Uterus (tissue), 4 donors: ENCODE measurements around the gene CENPW. TPM values are rescaled to one million over a fixed set of nuclear protein-coding genes. Genes with fewer than 3 reads are reported as not detected.

Source experiments
- DNase-seq, 2 donors: peaks; one replicate each; pipeline ENCODE4 v3.0.0-alpha.2; 2019 to 2020
- H3K27ac ChIP-seq, 2 donors: fragments of 200-600 bp; sonication (generic); 1 replicate in 1 of 2; 2 replicates in 1 of 2; pipeline ENCODE4 v1.5.1; 2016 to 2018
- H3K27me3 ChIP-seq, 2 donors: fragments of 200-600 bp; sonication (generic); one replicate each; pipeline ENCODE4 v1.5.1; 2018 to 2019; ENCODE audit warnings: control low read depth in 1 of 2
- H3K36me3 ChIP-seq, 2 donors: fragments of 200-600 bp; sonication (generic); one replicate each; pipeline ENCODE4 v1.5.1; 2019; ENCODE audit warnings: control low read depth in 1 of 2
- H3K4me1 ChIP-seq, 2 donors: fragments of 200-600 bp; sonication (generic); one replicate each; pipeline ENCODE4 v1.5.1; 2018 to 2019; ENCODE audit warnings: control low read depth in 1 of 2
- H3K4me3 ChIP-seq, 2 donors: fragments of 200-600 bp; sonication (generic); 1 replicate in 1 of 2; 2 replicates in 1 of 2; pipeline ENCODE4 v1.5.1; 2018 to 2019; ENCODE audit warnings: mild to moderate bottlenecking in 1 of 2
- H3K9me3 ChIP-seq, 2 donors: fragments of 200-600 bp; sonication (generic); one replicate each; pipeline ENCODE4 v1.5.1; 2019; ENCODE audit warnings: control low read depth in 1 of 2
- POLR2A ChIP-seq, 2 donors: fragments of 450-650 bp; IDR thresholded peaks; one replicate each; pipeline ENCODE4 v1.6.1; 2016; ENCODE audit warnings: antibody characterized with exemption in 2 of 2, mild to moderate bottlenecking in 1 of 2, moderate library complexity in 1 of 2
- intact Hi-C: fragments of 100-400 bp; cut with DNase I; formaldehyde crosslinking; loops from one replicate; pipeline ENCODE4 v1.15.1; 2023; ENCODE audit warnings: low total_unique reads
- total RNA-seq, 4 donors: library from RNA; depleted of rRNA in 3 of 4; stranded (reverse); fragments of >200 nt in 3 of 4; gene quantifications; one replicate each; pipeline versions ENCODE4 v1.1.0 to v1.2.4, GENCODE V29; 2014 to 2023
- TF ChIP-seq, protein P1 (sequence below), 4 experiments: fragments of 200-600 bp in 2 of 4; fragments of 450-650 bp in 2 of 4; sonication (generic) in 2 of 4; IDR thresholded peaks; one replicate each; pipeline ENCODE4 v1.5.1; 2016 to 2019; ENCODE audit warnings: antibody characterized with exemption in 4 of 4, mild to moderate bottlenecking in 2 of 4, moderate library complexity in 1 of 4
- donor health status: DM: yes; HTN: yes; CAD: no.

CENPW gene
- total RNA-seq, 4 donors from 2014 or later: 12.2 to 13.4 TPM; not detected in 2

- H3K9me3 ChIP-seq: peaks cover 0 to 29% of the 10 kb centered on the region in 2 donors
- no peaks in the 10 kb centered on the region for H3K36me3 ChIP-seq
- intact Hi-C loops: no loop called here
- DNase-seq: no peak
- no peak overlapping the region for H3K27ac ChIP-seq
- H3K4me1 ChIP-seq: no peaks in the 10 kb centered on the region
- H3K27me3 ChIP-seq: no peaks in the 10 kb centered on the region
- no peak for TF ChIP-seq POLR2A (IDR thresholded peaks at IDR 0.05)
- TF ChIP-seq, protein P1, sequence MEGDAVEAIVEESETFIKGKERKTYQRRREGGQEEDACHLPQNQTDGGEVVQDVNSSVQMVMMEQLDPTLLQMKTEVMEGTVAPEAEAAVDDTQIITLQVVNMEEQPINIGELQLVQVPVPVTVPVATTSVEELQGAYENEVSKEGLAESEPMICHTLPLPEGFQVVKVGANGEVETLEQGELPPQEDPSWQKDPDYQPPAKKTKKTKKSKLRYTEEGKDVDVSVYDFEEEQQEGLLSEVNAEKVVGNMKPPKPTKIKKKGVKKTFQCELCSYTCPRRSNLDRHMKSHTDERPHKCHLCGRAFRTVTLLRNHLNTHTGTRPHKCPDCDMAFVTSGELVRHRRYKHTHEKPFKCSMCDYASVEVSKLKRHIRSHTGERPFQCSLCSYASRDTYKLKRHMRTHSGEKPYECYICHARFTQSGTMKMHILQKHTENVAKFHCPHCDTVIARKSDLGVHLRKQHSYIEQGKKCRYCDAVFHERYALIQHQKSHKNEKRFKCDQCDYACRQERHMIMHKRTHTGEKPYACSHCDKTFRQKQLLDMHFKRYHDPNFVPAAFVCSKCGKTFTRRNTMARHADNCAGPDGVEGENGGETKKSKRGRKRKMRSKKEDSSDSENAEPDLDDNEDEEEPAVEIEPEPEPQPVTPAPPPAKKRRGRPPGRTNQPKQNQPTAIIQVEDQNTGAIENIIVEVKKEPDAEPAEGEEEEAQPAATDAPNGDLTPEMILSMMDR (IDR thresholded peaks at IDR 0.05): no peak
- H3K4me3 ChIP-seq: no peak overlapping the region
Measured at GRCh38 chr6:126361832-126362440, 22.0 kb downstream of the CENPW start.

- intact Hi-C loops: no loop called here
Measured at GRCh38 chr6:126367849-126368248, 27.9 kb downstream of the CENPW start.

DNA sequence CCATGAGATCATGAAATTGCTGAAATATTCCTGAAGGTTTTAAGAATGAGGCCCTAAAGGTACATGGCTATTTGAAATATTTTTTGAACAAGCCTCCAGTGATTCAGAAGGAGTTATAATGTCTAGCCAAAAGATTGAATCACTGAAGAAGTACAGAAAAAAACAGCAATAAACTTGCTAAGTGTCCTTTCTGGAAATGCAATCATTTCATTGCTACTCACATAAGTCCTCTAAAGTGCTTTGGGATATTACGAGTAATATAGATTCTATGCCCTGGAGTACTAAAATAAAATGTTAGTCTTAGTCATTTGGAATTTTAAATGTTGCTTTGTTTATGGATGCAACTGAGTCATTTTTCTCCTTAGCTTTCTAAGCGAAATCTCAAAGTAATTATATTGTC lies 32.7 kb downstream of the CENPW start:
- DNase-seq: no peak

More at GRCh38 chr6:126367849-126368248, 27.9 kb downstream of the CENPW start:
- no peak overlapping the region for H3K4me3 ChIP-seq
- H3K4me1 ChIP-seq: no peaks in the 10 kb centered on the region
- no peak for DNase-seq
- H3K27ac ChIP-seq: no peak overlapping the region
- no peaks in the 10 kb centered on the region for H3K36me3 ChIP-seq
- TF ChIP-seq POLR2A (IDR thresholded peaks at IDR 0.05): no peak
- TF ChIP-seq, protein P1 (IDR thresholded peaks at IDR 0.05): no peak
- H3K27me3 ChIP-seq: no peaks in the 10 kb centered on the region
- H3K9me3 ChIP-seq: no peaks in the 10 kb centered on the region

DNA sequence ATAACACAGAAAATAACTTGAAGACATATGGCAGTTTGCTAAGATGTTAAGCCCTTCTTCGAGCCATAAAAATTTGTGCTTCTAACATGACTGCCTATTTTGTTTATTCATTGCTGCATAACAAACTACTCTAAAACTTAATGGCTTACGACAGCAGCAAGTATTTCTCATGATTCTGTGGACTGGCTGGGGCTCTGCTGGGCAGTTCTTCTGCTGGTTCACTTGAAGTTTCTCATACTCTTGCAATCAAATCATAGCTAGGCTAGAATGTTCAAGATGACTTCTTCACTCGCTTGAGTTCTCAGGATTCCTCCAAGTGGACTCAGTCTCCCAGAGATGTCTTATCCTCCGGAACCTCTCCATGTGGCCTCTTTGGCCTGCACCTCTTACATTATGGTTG lies 33.4 kb downstream of the CENPW start:
- no peaks in the 10 kb centered on the region for H3K36me3 ChIP-seq
- no peaks in the 10 kb centered on the region for H3K27me3 ChIP-seq
- H3K4me1 ChIP-seq: no peaks in the 10 kb centered on the region
- intact Hi-C loops: no loop called here
- H3K27ac ChIP-seq: no peak overlapping the region
- TF ChIP-seq POLR2A (IDR thresholded peaks at IDR 0.05): no peak
- TF ChIP-seq, protein P1 (IDR thresholded peaks at IDR 0.05): no peak
- no peak overlapping the region for H3K4me3 ChIP-seq
- no peak for DNase-seq
- no peaks in the 10 kb centered on the region for H3K9me3 ChIP-seq

More for the DNA sequence above, 32.7 kb downstream of the CENPW start:
- Histone ChIP-seq H3K4me3 (no peak overlapping the region), H3K4me1 (no peaks in the 10 kb centered on the region), H3K36me3 (no peaks in the 10 kb centered on the region), H3K27ac (no peak overlapping the region), H3K9me3 (no peaks in the 10 kb centered on the region), H3K27me3 (no peaks in the 10 kb centered on the region)
- intact Hi-C loops: no loop called here
- TF ChIP-seq, protein P1 (IDR thresholded peaks at IDR 0.05): no peak
- TF ChIP-seq POLR2A (IDR thresholded peaks at IDR 0.05): no peak

DNA sequence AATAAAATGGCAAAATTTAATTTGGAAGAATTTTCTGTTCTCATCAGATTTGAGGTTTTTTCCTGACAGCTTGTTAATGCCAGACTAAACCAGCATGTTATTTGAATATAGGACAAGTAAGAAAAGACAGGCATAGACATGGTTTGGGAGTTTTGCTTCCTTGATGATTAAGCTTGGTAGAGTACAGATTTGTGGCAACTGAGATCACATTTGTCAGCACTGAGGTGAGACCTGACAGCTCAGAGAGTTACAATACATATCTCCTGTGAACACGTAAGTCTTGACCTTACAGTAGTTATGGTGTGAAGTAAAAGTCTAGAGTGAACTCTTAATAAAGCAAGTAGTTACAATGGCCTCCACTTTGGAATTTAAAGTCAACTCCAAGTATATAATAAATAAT lies 34.5 kb downstream of the CENPW start:
- Histone ChIP-seq H3K4me3 (no peak overlapping the region), H3K4me1 (no peaks in the 10 kb centered on the region), H3K27ac (no peak overlapping the region), H3K9me3 (no peaks in the 10 kb centered on the region), H3K36me3 (no peaks in the 10 kb centered on the region), H3K27me3 (no peaks in the 10 kb centered on the region)
- TF ChIP-seq, protein P1 (IDR thresholded peaks at IDR 0.05): no peak
- no peak for TF ChIP-seq POLR2A (IDR thresholded peaks at IDR 0.05)
- intact Hi-C loops: no loop called here
- no peak for DNase-seq
